HK-2 (cell line): ENCODE data around the gene EP400.

Experiments used
- DNase-seq: peaks from one replicate; pipeline ENCODE4 v3.0.0-alpha.2; 2018; ENCODE audit not compliant: unreplicated experiment

The EP400 gene

DNA sequence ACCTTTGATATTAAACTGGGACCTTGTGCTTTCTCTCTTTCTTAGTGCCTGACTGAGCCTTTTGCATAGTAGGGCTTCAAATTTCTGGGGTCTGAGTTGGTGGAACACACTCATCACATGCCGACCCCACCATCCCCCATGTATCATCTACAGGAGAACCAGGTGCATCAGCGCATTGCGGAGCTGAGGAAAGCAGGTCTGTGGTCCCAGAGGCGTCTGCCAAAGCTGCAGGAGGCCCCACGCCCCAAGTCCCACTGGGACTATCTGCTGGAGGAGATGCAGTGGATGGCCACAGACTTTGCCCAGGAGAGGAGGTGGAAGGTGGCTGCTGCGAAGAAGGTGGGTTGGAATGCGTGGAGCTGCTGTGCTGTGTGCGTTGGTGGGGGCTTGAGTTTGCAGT, 37.8 kb downstream of the EP400 start:
- DNase-seq = no peak

DNA sequence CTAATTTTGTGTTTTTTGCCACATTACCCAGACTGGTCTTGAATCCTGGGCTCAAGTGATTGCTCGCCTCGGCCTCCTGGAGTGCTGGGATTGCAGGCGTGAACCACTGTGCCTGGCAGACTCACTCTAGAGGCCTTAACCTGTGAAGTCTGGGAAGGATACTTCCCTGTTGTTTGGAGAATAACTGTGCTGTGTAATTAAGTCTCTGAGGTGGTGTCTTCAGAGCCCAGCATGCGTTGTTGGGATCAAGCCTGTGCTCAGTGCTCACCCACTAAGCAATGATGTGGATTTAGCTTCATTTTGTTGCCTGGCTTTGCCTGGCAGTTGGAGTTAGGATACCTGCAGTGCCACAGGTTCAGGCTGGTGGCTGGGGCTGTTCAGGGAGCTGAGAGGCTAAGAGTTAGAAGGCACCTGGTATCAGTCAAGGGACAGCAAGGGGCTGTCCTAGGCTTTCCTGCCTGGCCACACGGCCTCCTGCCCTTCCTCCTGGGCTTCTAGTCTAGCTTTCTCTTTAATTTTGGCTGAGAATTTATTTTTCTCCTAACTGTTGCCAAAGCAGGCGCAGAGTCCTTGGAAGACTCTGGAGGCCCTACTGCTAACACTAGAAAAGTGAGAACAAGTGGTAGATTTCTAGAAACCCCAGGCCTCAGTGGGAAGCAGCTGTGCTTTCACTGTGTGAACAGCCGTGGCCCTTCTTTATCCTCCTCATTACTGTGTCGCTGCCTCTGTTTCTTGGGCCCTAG, 38.5 kb downstream of the EP400 start:
- no peak for DNase-seq

DNA sequence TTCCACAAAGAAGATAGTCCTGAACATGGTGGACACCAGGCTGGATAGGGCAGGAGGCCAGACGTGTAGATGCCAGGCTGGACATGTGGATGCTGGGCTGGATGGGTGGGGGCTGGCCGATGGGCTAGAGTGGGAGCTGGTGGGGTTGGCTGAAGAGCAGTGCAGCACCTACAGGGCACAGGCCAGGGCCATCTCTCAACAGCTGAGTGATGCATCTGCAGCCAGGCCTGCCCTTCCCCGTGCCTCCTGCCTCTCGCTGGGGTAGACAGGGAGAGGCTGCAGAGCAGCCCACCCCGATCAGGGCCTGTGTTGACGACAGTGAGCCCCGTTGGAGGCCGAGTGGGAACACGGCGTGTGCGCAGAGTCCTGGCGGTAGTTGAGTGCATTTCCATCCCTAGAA, 39.3 kb downstream of the EP400 start:
- DNase-seq = no peak

DNA sequence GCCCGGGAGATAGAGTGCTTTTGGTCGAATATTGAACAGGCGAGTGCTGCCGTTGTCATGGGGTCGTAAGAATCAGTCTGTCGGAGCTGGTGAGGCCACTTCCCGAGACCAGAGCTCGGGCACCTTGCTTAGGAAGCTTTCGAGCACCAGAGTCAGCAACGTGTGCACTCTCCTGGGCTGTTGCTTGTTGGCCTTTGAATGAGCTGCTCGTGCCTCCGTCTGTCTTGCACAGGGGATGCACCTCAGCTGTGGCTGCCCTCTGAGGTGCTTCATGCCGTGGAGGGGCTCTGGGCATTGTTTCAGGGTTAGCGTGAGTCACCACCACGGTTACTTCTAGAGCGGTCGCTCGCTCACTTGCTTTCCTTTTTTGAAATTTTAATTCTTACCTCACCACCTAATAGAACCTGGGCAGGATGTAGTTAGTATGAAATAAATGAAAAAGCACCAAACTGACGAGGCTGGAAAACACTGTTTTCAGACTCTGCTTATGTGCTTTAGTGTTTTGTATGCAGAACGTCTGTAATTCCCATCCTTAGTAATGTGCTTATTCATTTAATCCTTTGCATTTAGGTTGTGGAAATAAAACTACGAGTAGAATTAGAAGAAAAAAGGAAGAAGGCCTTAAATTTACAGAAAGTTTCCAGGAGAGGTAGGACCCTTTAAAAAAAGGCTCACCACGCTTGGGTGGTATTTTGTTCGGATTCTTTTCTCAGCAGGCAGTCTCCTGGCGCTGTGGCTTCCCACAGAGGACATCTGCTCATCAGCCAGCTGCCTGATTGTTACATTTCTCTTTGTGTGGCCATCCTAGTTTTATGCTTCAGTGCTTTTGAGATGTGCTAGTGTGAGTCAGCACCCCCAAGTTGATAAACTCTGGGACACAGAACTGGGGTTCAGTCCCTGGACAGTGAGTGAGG, 40.6 kb downstream of the EP400 start:
- peak; percentile 56 for DNase-seq

DNA sequence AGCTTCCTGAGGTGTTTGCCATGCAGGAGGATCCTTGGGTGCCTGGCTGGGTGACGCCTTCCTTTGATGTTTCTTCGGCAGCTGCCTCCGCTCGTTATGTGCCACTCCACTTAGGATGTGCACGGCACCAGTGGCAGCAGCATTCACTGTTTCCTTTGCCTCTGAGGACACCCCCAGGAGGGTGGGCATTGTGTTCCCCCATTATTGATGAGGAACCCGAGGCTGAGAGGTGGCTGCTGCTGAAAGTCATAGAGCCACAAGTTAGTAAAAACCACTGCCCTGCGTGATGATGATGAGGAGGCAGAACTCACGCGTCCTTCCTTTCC, 41.2 kb downstream of the EP400 start:
- no peak for DNase-seq

DNA sequence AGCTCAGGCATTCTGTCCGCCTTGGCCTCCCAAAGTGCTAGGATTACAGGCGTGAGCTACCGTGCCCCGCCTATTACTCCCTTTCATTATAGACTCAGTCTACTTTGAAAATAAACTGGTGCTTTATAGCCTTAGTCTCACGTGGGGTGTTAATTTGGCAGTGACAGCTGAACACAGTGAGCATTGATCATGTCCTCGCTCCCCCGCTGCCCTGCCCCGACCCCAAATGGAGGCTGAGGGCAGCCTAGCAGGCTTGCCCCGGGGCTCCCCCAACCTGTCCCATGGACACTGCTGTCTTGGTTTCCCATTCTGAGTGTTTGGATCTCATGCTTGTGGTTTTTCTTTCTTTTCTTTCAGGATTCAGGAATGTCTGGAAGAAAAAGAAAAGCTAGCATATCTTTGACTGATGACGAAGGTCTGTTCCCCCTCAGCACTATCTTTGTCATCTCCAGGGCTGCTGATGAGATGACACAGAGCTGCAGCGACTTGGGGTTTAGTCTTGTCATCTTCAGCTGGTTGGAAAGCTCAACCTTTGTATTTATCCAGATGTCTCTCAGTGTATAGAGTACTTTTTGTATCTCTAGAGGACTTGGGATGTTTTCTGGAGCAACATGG, 42.2 kb downstream of the EP400 start:
- no peak for DNase-seq

DNA sequence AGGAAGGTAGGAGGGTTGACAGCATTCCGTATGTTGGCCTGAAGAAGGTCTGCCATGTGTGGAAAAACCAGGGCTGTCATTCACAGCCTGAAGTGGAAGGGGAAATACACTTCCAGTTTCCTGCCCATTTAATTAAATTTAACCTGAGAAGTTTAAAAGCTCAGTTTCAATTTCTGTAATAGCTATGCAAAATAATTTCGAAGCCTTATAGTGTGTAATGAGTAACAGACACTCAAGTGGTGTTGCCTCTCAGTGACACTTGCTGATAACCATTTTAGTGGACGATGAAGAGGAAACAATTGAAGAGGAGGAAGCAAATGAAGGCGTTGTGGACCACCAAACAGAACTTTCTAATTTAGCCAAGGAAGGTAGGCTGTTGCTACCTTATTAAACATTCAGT, 44.8 kb downstream of the EP400 start:
- DNase-seq = no peak

DNA sequence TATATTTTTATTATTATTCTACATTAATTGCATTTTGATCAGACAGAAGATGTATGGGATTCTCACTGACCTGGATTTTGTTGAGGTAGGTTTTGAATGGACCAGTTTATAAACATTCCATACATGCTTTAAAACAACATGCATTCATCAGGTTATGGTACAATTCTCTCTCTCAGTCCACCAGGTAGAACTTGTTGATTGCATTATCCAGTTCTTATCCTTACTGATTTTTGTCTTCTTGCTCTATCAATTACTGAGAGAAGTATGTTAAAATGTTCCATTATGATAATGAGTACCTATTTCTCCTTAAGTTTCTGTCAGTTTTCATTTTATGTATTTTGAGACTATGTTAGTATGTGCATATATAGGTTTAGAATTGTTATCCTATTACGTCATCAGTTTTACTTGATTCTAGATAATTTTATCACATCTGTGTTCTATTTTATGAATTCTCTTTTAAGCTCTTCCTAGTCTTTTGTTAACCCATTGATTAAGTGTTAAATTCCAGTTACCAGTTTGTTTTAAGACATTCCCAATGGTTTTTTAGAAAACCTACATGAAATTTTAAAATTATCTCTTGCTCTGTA, 50.6 kb downstream of the EP400 start:
- no peak for DNase-seq

DNA sequence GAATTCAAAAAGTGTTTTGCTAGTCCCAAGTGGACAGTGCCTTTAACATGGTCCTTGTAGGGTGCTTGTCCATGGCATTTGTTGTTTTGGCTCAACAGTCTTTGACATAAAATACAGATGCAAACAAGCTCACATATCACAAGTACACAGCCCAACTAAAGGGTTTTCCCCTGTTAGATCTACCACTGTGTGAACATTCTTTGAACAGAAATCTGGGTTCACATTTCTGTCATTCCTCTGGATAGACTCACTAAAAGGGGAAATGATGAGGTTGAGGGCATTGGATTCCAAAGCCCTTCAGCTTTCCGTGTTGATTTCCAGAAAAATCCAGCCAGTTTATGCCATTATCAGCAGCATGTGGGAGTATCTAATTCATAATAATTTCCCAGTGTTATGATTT, 54.1 kb downstream of the EP400 start:
- no peak for DNase-seq

DNA sequence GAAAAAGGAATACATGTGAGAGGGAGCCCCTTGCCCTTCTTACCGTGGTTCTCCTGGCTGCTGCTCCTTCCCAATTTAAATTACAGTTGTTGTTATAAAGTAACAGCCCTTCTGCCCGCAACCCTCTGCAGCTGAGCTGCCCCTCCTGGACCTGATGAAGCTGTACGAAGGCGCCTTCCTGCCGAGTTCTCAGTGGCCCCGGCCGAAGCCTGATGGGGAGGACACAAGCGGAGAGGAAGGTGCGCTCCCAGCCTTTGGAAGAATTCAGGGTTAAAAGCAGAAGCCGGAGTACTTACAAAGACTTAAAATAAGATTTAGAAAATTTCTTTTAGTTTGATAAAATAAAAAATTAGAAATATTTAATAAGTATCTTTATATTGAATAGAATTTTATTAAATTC, 55.2 kb downstream of the EP400 start:
- no peak for DNase-seq

DNA sequence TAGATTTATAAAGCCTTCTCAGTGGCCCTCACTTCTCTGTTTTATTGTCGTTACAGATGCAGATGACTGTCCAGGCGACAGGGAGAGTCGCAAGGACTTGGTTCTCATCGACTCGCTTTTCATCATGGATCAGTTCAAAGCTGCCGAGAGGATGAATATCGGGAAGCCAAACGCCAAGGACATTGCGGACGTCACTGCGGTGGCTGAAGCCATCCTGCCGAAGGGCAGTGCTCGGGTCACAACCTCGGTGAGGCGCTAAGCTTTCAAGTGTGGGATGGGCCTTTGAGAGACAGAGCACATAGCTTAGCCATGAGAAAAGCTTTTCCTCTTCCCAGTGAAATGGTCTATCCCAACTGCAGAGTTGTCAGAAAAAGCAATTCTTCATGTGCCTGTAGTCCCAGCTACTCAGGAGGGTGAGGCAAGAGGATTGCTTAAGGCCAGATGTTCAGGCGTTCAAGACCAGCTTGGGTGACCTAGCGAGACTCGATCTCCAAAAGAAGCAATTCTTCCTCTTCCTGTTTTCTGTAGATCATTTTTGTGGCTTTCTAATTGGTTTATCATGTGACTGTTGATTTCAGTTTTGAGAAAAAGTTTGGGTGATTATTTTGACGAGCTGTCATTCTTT, 56.4 kb downstream of the EP400 start:
- DNase-seq = no peak

DNA sequence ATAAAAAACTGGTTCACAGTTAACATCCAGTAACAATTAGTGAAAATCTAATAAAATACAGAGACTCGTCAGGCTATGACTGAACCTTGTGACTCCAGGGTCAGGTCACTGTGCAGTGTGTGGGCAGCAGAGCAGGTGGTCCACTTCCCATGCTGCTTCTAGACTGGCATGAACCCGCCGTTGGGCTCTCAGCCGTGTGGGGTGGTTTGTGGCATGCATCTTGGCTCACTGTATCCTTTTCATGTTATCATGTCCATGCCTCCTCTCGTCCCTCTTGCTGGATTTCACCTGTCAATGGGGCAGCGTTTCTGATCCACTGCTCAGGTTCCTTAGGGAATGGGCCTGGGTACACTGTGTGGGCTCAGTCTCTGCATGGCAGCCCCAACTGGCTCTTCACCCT, 57.3 kb downstream of the EP400 start:
- DNase-seq = no peak

DNA sequence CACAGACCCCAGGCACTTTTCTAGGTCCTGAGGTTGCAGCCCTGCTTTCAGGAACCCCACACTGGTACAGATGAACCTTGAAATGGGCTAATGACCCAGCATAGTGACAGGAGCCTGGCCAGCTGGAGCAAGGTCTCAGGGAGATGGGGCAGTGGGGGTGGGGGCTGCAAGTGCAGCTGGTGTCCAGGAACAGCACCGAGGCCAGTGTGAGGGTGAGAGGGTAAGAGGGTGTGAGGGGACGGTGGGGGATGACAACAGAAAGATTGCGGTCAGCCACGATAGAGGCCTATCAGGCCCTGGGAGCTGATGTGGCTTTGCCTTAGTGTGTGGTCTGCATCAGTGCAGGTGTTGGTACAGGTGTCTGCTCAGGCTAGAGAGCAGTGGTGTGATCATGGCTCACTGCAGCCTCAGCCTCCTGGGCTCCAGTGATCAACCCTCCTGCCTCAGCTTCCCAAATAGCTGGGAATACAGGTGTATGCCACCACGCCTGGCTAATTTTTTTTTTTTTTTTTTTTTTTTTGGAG, 59.7 kb downstream of the EP400 start:
- no peak for DNase-seq

DNA sequence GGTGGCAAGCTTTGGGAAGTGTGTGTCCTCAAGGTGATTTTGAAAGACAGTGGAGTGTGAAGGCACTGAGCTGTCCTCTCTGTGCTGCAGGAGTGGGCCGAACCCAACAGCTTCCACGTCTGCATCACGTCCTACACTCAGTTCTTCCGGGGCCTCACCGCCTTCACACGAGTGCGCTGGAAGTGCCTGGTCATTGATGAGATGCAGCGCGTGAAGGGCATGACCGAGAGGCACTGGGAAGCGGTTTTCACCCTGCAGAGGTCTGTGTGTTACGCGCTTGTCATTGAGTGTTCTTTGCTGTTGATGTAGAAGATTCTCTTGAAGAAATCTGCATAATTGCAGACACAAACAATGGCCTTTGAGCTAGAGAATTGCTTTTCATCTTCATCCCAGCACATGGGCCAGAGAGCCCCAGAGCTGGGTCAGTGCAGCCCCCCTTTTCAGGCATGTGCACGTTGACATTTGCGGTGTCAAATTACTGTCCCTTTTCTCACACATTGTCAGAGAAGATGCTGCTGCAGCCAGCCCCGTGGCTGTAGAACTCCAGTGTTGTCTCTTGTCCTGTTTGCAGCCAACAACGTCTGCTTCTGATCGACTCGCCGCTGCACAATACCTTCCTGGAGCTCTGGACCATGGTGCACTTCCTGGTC, 63.3 kb downstream of the EP400 start:
- DNase-seq = no peak

DNA sequence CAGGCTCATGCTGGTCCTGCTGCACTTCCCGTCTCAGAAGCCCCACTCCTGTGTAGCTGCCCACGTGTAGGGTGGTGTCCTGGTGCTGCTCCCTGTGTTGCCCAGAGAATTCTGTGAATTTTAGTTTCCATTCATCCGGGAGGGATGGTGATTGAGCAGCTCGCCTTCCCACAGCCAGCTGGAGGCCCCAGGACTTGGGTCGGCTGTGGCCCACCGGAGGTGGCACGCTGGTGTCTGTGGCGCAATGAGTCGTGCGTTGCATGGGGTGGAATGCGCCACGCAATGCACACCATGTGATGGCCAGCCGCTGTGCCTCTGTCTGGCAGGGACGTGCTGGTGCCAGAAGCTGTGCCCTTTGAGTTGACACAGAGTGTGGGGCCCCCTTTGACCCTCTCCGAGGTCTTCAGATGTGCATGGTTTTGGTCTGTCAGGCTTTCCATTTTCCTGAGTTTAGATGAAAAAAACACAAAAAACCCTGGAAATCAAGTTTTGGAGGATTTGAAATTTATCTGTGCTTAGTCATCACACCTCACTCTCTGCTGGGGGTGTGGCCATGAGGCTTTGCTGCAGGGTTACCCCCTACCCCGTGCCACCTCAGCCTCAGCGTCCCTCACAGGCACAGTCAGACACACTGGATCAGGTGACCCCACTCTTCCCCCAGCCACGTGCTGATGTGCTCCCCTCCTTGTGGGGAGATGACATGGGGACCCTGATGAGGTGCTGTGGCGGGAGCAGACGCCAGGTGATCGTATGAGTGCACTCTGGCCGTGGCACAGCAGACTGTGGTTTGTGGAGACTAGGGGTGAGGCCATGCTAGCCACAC, 64.6 kb downstream of the EP400 start:
- DNase-seq = peak; percentile 42

DNA sequence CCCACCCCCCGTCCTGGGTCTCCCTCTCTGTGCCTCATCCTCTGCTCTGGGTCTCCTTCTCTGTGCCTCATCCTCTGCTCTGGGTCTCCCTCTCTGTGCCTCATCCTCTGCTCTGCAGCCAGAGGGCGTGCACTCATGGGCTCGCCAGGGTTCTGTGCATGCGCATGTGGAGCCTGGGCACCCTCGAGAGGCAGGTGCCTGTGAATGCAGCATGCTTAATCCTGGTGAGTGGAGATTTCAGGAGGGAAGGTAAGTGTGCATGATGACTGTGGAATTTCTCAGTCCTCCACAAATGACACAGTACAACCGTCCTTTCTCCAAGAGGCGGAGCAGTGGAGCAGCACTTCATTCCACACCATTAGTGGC, 65.2 kb downstream of the EP400 start:
- DNase-seq = no peak

DNA sequence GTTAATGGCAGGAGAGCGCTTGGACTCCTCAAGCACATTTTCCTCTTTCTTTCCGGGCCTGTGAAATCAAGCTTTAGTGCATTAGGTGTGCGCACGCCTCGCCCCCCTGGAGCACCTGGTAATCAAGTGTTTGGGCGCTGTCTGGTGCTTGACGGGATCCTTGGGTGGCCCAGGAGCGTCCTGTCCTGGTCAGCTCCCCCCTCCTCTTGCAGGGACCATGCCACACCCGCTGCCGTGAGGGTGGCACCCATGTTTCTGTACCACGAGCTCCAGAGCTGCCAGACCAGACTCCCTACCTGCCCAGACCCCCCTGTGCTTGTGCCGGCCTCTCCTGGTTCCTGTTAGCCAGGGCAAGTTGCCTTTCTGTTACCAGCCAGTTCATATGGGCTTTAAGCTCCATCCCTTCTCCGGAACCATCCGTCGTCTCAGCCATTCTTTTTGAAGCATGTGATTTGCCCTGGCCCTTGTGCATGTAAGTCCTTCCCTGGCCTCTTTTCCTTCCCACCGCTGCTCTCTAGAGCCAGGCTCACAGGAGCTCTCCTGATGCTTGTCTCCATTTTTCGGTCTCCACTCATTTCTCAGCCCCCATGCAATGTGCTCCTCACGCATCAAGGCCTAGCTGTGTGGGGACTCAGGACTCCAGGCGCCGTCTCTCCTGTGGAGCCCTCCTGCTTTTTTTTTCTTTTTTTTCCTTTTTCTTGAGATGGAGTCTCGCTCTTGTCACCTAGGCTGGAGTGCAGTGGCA, 66.1 kb downstream of the EP400 start:
- DNase-seq = no peak

DNA sequence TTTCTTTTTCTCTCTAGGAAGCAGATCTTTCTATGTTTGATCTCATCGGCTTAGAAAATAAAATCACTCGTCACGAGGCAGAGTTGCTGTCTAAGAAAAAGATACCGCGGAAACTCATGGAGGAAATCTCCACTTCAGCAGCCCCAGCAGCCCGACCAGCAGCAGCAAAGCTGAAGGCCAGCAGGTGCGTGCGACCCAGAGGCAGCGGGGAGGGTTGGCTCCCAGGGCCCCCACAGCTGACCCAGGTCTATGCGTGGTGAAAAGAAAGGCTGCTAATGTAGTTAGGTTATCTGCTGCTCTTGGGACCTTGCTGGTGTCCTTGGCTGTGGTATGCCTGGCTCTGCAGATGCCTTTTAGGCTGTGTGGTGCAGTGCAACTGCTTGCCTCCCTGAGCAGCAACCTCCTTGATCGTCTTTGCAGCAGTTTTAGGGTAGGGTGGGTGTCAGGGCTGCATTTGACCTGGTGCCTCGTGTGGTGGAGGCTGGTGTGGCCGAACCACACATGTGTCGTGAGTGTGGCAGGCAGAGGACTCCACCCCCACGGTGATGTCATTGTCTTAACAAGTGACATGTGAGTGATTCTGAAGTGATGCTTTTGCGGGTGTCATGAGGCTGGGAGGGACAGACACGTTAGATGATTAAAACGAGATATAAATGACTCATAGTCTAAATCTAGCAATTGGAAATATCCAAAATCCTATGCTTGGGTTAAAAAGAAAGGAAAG, 68.6 kb downstream of the EP400 start:
- no peak for DNase-seq

DNA sequence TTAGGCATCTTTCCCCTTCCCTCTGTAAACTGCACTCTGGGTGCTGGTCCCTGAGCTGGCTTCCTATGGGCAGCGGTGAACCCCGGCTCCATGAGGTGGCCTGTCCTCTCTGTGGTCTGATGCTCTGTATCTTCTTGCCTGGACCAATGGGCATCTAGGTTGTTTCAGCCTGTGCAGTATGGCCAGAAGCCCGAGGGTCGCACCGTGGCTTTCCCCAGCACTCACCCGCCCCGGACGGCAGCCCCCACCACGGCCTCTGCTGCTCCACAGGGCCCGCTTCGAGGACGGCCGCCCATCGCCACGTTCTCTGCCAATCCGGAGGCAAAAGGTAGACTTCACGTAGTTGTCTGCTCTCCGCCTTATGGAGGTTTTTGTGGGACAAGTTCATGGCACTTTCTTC, 70.1 kb downstream of the EP400 start:
- DNase-seq = no peak
